GM12878 (cell line): Measurements from ENCODE around the gene MFSD1. TPM values are rescaled to one million over a fixed set of nuclear protein-coding genes. Genes with fewer than 3 reads are reported as not detected.

Experiments used
- ATAC-seq: fragments of 200-7000 bp; cut with Tn5 transposase; 3 replicates; pipeline ENCODE4 v1.9.1; 2020; ENCODE audit warnings: mild to moderate bottlenecking, moderate library complexity
- BruUV-seq: library from RNA; stranded (reverse); fragments of 400-500 nt; replicated peaks from 2 replicates; lab custom pipeline; 2021; lab: Mats Ljungman, UMichigan
- CTCF ChIA-PET: fragments of 300-600 bp; sonication (Branson Sonifier 250); formaldehyde crosslinking; extraction: SDS; loops from one replicate; lab custom pipeline; 2021; ENCODE audit warnings: inconsistent platforms; lab: Yijun Ruan, JAX
- POLR2A ChIA-PET: fragments of 350-600 bp; formaldehyde crosslinking; extraction: SDS; loops from one replicate; lab custom pipeline; 2021; ENCODE audit warnings: inconsistent platforms; lab: Charles Lee
- RAD21 ChIA-PET: fragments of 300-600 bp; sonication (Branson Sonifier 250); formaldehyde crosslinking; loops from one replicate; lab custom pipeline; 2023; ENCODE audit warnings: antibody characterized with exemption; ENCODE audit not compliant: unreplicated experiment; lab: Charles Lee
- SMC1A ChIA-PET: fragments of 300-600 bp; sonication (Branson Sonifier 250); formaldehyde crosslinking; loops from one replicate; lab custom pipeline; 2023; ENCODE audit not compliant: unreplicated experiment, uncharacterized antibody; lab: Charles Lee
- DNase-seq: peaks from one replicate; pipeline ENCODE4 v3.0.0-alpha.2; 2011; ENCODE audit warnings: low read depth, low spot score
- FAIRE-seq: peaks from 3 replicates; lab custom pipeline; 2011; peaks lifted over from hg19 to GRCh38; lab: Jason Lieb, UNC
- H2AFZ ChIP-seq: 2 replicates; pipeline ENCODE4 v1.6.0; 2011; ENCODE audit warnings: low read depth, low read length, control low read depth; ENCODE audit not compliant: control insufficient read depth
- H3K27ac ChIP-seq: 2 replicates; pipeline ENCODE4 v1.5.1; 2011; ENCODE audit warnings: control low read depth; ENCODE audit not compliant: control insufficient read depth, insufficient read depth
- H3K27me3 ChIP-seq, 2 experiments: replicated peaks in 1 of 2; 2 replicates each; pipeline versions ENCODE4 v1.6.0 to v1.6.1; 2011; ENCODE audit warnings: low read length in 1 of 2; ENCODE audit not compliant: control insufficient read depth in 2 of 2, insufficient read depth in 2 of 2
- H3K36me3 ChIP-seq, 2 experiments: 2 replicates each; pipeline ENCODE4 v1.5.1; 2011; ENCODE audit warnings: low read length in 1 of 2; ENCODE audit not compliant: control insufficient read depth in 2 of 2, insufficient read depth in 2 of 2
- H3K4me1 ChIP-seq: 2 replicates; pipeline ENCODE4 v1.6.1; 2011; ENCODE audit warnings: mild to moderate bottlenecking, low read length, moderate library complexity, mixed read lengths; ENCODE audit not compliant: control insufficient read depth, insufficient read depth
- H3K4me2 ChIP-seq: 2 replicates; pipeline ENCODE4 v1.6.0; 2011; ENCODE audit warnings: control low read depth; ENCODE audit not compliant: control insufficient read depth, insufficient read depth
- H3K4me3 ChIP-seq: fragments of 200-600 bp; sonication (generic); 2 replicates; pipeline ENCODE4 v1.5.1; 2016
- H3K79me2 ChIP-seq: 2 replicates; pipeline ENCODE4 v1.6.0; 2011; ENCODE audit warnings: low read length; ENCODE audit not compliant: control insufficient read depth, insufficient read depth
- H3K9ac ChIP-seq: 2 replicates; pipeline ENCODE4 v1.8.0; 2011; ENCODE audit warnings: low read length, control low read depth, mixed read lengths; ENCODE audit not compliant: control insufficient read depth, insufficient read depth
- H3K9me3 ChIP-seq: replicated peaks from 3 replicates; pipeline ENCODE4 v1.5.1; 2011; ENCODE audit warnings: mild to moderate bottlenecking, low read length; ENCODE audit not compliant: control insufficient read depth, insufficient read depth
- H4K20me1 ChIP-seq: 2 replicates; pipeline ENCODE4 v1.6.0; 2011; ENCODE audit not compliant: control insufficient read depth, insufficient read depth
- BCLAF1 ChIP-seq: fragments of 450-650 bp; IDR thresholded peaks from 2 replicates; pipeline ENCODE4 v1.6.1; 2017; ENCODE audit warnings: antibody characterized with exemption, mild to moderate bottlenecking, moderate library complexity
- CBFB ChIP-seq: IDR thresholded peaks from 2 replicates; pipeline ENCODE4 v1.6.1; 2016; ENCODE audit warnings: antibody characterized with exemption, low read depth
- EED ChIP-seq: sonication (generic); IDR thresholded peaks from 2 replicates; pipeline ENCODE4 v1.6.1; 2016; ENCODE audit warnings: antibody characterized with exemption, low read depth
- HDGF ChIP-seq: fragments of 450-650 bp; IDR thresholded peaks from 2 replicates; pipeline ENCODE4 v1.6.1; 2016; ENCODE audit warnings: antibody characterized with exemption
- JUND ChIP-seq: IDR thresholded peaks from 2 replicates; pipeline ENCODE4 v1.6.1; 2012; ENCODE audit warnings: low read depth, mild to moderate bottlenecking, low read length, improper control_type of control experiment, moderate library complexity
- MXI1 ChIP-seq: fragments of 150-350 bp; IDR thresholded peaks from 2 replicates; pipeline ENCODE4 v1.6.1; 2011; ENCODE audit warnings: low read depth, mild to moderate bottlenecking, inconsistent platforms, low read length, improper control_type of control experiment
- PML ChIP-seq: IDR thresholded peaks from 2 replicates; pipeline ENCODE4 v1.6.1; 2012; ENCODE audit warnings: low read length, inconsistent platforms
- RFX5 ChIP-seq: IDR thresholded peaks from 2 replicates; pipeline ENCODE4 v1.6.1; 2011; ENCODE audit warnings: low read depth, low read length, improper control_type of control experiment
- SIN3A ChIP-seq: IDR thresholded peaks from 2 replicates; pipeline ENCODE4 v1.6.1; 2012; ENCODE audit warnings: low read depth, low read length, improper control_type of control experiment
- ZBED1 ChIP-seq: IDR thresholded peaks from 2 replicates; pipeline ENCODE4 v1.6.1; 2016; ENCODE audit warnings: borderline replicate concordance
- WGBS: methylation state at CpG from one replicate; pipeline ENCODE4 v1.1.6; 2016; ENCODE audit warnings: low lambda C conversion rate; ENCODE audit not compliant: insufficient replicate concordance, insufficient coverage; ENCODE audit errors: missing lambda C conversion rate; 5-methylcytosine and 5-hydroxymethylcytosine counted together
- in situ Hi-C: fragments of 300-500 bp; cut with MboI; formaldehyde crosslinking; loops from 9 replicates; pipeline ENCODE4 v1.14.3; 2018; ENCODE audit warnings: mixed read lengths
- intact Hi-C: fragments of 100-400 bp; cut with micrococcal nuclease; formaldehyde crosslinking; loops from one replicate; pipeline ENCODE4 v1.14.2; 2022; ENCODE audit not compliant: unreplicated experiment
- polyA plus RNA-seq, 11 experiments: library from polyadenylated mRNA; depleted of rRNA in 4 of 11; unstranded in 6 of 11; stranded (reverse) in 5 of 11; fragments of >200 nt; fragmentation: Nextera tagmentation in 4 of 11; fragmentation: Illumina TruSeq in 1 of 11; extraction: Ambion mirVana in 4 of 11; extraction: Trizol in 1 of 11; gene quantifications; 1 replicate in 1 of 11; 2 replicates in 10 of 11; pipeline versions ENCODE4 v1.2.1 to v1.2.3, GENCODE V29; 2011 to 2016; ENCODE audit warnings: inconsistent platforms in 2 of 11, missing spikeins in 2 of 11, low read depth in 1 of 11
- total RNA-seq, 4 experiments: library from RNA; depleted of rRNA in 3 of 4; stranded (reverse); fragments of >200 nt in 3 of 4; fragmentation: Illumina TruSeq in 1 of 4; extraction: Trizol in 1 of 4; gene quantifications; 2 replicates each; pipeline versions ENCODE4 v1.2.1 to v1.2.3, GENCODE V29; 2013 to 2021

Gene MFSD1
- total and polyA plus RNA-seq, 10 of the 15 experiments (the other 5 are each of a cell fraction or from before 2014, with no cell fraction given), result 7.3 to 41.7 (median 28.6) TPM

GRCh38 chr3:158802409-158803268 is 785 bp downstream of the MFSD1 start (continued):
- no peak for TF ChIP-seq BCLAF1
- TF ChIP-seq EED, result no peak
- TF ChIP-seq JUND, result no peak

- Histone ChIP-seq H3K27me3 (no peaks in the 10 kb centered on the region), H3K4me2 (no peak overlapping the region; the same call in 1 of the 2 replicates), H2AFZ (no peak overlapping the region), H3K4me3 (peak overlapping the region; percentile 2; the same call in 1 of the 2 replicates), H3K4me1 (peaks cover 3% of the 10 kb centered on the region), H3K9ac (no peak overlapping the region), H3K27ac (no peak overlapping the region), H3K9me3 (no peaks in the 10 kb centered on the region), H3K79me2 (peaks cover 10% of the 10 kb centered on the region), H3K36me3 (peaks cover 2 to 6% of the 10 kb centered on the region in 2 experiments; a peak in 3 of 4 replicates), H4K20me1 (no peaks in the 10 kb centered on the region)
- BruUV-seq, result no TSS peak
- RAD21 ChIA-PET, result interaction anchor here (1.2 kb wide), 1 partner anchor 43 kb away, joined by 4 read pairs; no protein-coding TSS in a partner anchor
- POLR2A ChIA-PET, result no interaction called here
- intact Hi-C loops, result no loop called here
- SMC1A ChIA-PET, result interaction anchor here (0.6 to 1.8 kb wide), 3 partner anchors 9 to 396 kb away, joined by 3 to 4 read pairs (median 4); no protein-coding TSS in a partner anchor
- FAIRE-seq (no peak), ATAC-seq (no peak), DNase-seq (no peak)
- WGBS, result 94% methylated on average over 3 of the region's 3 CpGs
- CTCF ChIA-PET, result interaction anchor here (1.3 to 1.9 kb wide), 2 partner anchors 42 to 161 kb away, joined by 4 to 6 read pairs; partner anchors contain the start of gene GFM1
- in situ Hi-C loops, result no loop called here
- TF ChIP-seq MXI1 (no peak), HDGF (no peak), SIN3A (no peak), PML (no peak), ZBED1 (no peak), RFX5 (no peak), CBFB (no peak)
These were observed 2.6 kb downstream of the MFSD1 start for GRCh38 chr3:158804441-158804840.
